ENCODE measurements around the gene CUBN. TPM values are rescaled to one million over a fixed set of nuclear protein-coding genes. Genes with fewer than 3 reads are reported as not detected.

CUBN gene
- total RNA-seq, 1 donor from 2014 or later = 2.5 TPM

DNA sequence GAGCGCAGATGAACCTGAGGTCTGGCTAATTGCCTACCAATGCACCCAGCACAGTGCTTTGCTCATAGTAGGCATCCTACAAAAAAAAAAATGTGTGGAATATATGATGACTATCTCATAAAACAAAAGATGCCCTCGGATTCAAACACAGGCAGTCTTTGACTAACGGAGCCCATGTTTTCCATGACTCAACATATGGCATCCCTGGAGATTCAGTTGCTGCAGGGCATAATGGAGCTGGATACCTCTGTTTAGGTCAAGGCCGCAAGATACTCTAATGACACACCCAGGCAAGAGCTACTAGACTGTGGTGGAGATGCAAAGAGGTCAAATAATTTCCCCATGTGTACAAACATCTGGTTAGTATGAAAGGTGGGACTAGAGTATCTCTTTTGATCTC, 16.3 kb downstream of the CUBN start:
- H3K27me3 Mint-ChIP-seq = no peaks in the 10 kb centered on the region
- no peak overlapping the region for H3K4me3 Mint-ChIP-seq
- intact Hi-C loops (cut with micrococcal nuclease) = no loop called here
- DNase-seq (no peak), ATAC-seq (ENCODE audit: low read depth) (no peak)
- POLR2A ChIA-PET = interaction anchor here (1.1 kb wide), 1 partner anchor 9 kb away, joined by 3 read pairs; no protein-coding TSS in a partner anchor
- H3K27ac Mint-ChIP-seq = no peak overlapping the region
- CTCF ChIA-PET = no interaction called here
- no peaks in the 10 kb centered on the region for H3K4me1 Mint-ChIP-seq
- H3K36me3 Mint-ChIP-seq (ENCODE audit: low read depth) = peaks cover 14% of the 10 kb centered on the region
- no peaks in the 10 kb centered on the region for H3K9me3 Mint-ChIP-seq
- TF ChIP-seq, protein P1, sequence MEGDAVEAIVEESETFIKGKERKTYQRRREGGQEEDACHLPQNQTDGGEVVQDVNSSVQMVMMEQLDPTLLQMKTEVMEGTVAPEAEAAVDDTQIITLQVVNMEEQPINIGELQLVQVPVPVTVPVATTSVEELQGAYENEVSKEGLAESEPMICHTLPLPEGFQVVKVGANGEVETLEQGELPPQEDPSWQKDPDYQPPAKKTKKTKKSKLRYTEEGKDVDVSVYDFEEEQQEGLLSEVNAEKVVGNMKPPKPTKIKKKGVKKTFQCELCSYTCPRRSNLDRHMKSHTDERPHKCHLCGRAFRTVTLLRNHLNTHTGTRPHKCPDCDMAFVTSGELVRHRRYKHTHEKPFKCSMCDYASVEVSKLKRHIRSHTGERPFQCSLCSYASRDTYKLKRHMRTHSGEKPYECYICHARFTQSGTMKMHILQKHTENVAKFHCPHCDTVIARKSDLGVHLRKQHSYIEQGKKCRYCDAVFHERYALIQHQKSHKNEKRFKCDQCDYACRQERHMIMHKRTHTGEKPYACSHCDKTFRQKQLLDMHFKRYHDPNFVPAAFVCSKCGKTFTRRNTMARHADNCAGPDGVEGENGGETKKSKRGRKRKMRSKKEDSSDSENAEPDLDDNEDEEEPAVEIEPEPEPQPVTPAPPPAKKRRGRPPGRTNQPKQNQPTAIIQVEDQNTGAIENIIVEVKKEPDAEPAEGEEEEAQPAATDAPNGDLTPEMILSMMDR (IDR thresholded peaks at IDR 0.05) = no peak

DNA sequence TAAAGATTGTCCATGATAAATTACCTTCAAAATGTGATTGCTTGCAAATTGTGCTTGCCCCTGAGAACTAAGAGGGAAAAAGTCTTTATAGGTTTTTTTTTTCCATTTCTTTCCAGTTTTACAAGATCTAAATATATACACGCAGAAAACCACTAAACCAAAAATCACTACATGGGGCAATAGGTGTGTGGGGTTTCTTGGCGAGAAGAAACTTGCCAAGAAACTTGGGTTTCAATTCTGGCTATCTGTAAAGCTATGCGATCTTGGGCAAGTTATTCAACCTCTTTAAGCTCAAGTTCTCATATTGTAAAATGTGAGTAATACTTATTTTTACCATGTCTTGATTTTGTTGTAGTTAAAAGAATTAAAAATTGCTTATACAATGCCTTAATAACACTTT, 17.0 kb downstream of the CUBN start:
- DNase-seq (no peak), ATAC-seq (ENCODE audit: low read depth) (no peak)
- Mint-ChIP-seq H3K4me3 (no peak overlapping the region), H3K27me3 (no peaks in the 10 kb centered on the region), H3K36me3 (ENCODE audit: low read depth) (peaks cover 14% of the 10 kb centered on the region), H3K9me3 (no peaks in the 10 kb centered on the region), H3K27ac (no peak overlapping the region), H3K4me1 (no peaks in the 10 kb centered on the region)
- ChIA-PET POLR2A (no interaction called here), CTCF (no interaction called here)
- TF ChIP-seq, protein P1 (IDR thresholded peaks at IDR 0.05) = no peak
- intact Hi-C loops (cut with micrococcal nuclease) = no loop called here

DNA sequence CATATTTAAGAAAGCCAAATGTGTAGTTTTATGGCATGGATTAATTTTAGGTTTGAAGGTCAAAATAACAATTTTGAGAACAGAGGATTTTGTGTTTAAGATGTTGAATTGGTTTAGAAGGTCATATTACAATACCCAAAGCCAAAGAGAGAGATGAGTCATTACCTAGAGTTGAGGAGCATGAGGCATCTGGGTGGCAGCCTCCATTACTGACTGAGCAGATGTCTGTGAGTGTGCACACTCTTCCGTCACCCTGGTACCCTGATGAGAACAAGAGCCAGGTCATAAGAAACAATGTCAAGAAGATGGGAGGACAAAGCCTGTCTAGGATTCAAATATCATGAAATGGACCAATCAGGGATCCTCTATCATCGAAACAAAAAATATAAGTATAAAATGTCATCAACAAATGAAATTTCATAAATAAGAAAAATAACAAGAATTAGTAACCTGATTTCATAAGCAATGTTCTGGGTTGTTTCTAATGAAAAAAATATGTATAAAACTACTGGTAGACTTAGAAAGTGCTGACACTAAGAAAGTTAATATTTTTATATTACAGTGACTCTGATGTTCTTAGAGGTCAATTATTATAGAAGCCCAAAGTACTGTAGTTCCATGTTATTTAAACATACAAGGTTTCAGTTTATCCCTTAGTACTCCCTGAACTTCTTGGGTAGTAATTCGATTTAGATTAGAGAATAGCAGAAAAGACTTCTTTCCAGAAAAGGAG, 20.0 kb downstream of the CUBN start:
- Mint-ChIP-seq H3K4me3 (no peak overlapping the region), H3K27me3 (no peaks in the 10 kb centered on the region), H3K9me3 (no peaks in the 10 kb centered on the region), H3K4me1 (no peaks in the 10 kb centered on the region), H3K27ac (no peak overlapping the region), H3K36me3 (ENCODE audit: low read depth) (peaks cover 18% of the 10 kb centered on the region)
- CTCF ChIA-PET = no interaction called here
- POLR2A ChIA-PET = no interaction called here
- ATAC-seq (ENCODE audit: low read depth) = no peak
- intact Hi-C loops (cut with micrococcal nuclease) = no loop called here
- TF ChIP-seq, protein P1 (IDR thresholded peaks at IDR 0.05) = no peak
- DNase-seq = no peak

DNA sequence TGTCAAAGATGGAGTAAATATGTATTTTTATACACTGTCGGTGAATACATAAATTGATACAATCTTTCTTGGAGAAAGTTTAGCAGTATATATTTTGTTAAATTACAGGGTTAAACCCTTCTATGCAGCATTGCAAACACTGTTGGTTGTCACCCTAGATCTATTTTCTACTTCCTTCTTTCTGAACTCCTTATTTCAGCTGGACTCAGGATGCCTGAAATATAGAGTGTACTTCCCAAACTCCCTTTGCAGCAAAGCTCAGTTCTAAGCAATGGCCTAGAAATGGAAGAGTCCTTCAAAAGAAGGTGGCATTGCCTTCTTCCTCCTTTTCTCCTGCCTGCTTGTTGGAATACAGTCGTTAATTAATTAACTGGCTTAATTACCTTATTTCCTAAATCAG, 20.6 kb downstream of the CUBN start:
- ATAC-seq (ENCODE audit: low read depth) (no peak), DNase-seq (no peak)
- Mint-ChIP-seq H3K4me1 (no peaks in the 10 kb centered on the region), H3K9me3 (no peaks in the 10 kb centered on the region), H3K27me3 (no peaks in the 10 kb centered on the region), H3K27ac (no peak overlapping the region), H3K36me3 (ENCODE audit: low read depth) (peaks cover 16% of the 10 kb centered on the region), H3K4me3 (no peak overlapping the region)
- CTCF ChIA-PET = no interaction called here
- intact Hi-C loops (cut with micrococcal nuclease) = no loop called here
- POLR2A ChIA-PET = no interaction called here
- TF ChIP-seq, protein P1 (IDR thresholded peaks at IDR 0.05) = no peak

DNA sequence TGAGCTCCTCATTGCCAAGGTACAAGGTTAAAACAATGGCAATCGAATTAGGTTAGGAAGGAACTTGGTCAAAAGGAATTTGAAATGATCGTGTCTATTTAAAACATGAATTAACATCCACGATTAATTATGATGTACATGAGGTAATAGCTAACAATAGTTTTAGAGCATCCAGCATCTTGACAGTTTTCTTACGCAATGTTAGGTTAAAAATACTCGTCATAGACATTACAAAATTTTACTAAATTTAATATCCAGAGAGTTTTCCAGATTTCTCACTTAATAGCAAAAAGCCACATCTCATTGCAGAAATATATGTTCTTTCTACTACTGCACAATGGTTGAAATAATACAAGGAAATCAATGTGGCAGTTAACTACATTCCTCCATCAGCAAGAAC, 22.6 kb downstream of the CUBN start:
- H3K9me3 Mint-ChIP-seq = no peaks in the 10 kb centered on the region
- TF ChIP-seq, protein P1 (IDR thresholded peaks at IDR 0.05) = no peak
- CTCF ChIA-PET = interaction anchor here (0.7 kb wide), 1 partner anchor 106 kb away, joined by 3 read pairs; no protein-coding TSS in a partner anchor
- ATAC-seq (ENCODE audit: low read depth) (no peak), DNase-seq (no peak)
- intact Hi-C loops (cut with micrococcal nuclease) = no loop called here
- POLR2A ChIA-PET = no interaction called here
- H3K4me3 Mint-ChIP-seq = no peak overlapping the region
- no peak overlapping the region for H3K27ac Mint-ChIP-seq
- no peaks in the 10 kb centered on the region for H3K4me1 Mint-ChIP-seq
- peaks cover 13% of the 10 kb centered on the region for H3K36me3 Mint-ChIP-seq (ENCODE audit: low read depth)
- H3K27me3 Mint-ChIP-seq = no peaks in the 10 kb centered on the region

Data from activated B cell treated with CpG ODN at 0.5 μM for 24 hours (primary cell).